Lung (tissue), 12 donors: ENCODE measurements around the gene GLI3. TPM values are rescaled to one million over a fixed set of nuclear protein-coding genes. Genes with fewer than 3 reads are reported as not detected.

Experiments used
- ATAC-seq: fragments of 200-7000 bp; cut with Tn5 transposase; one replicate; pipeline ENCODE4 v1.9.1; 2020; ENCODE audit warnings: moderate number of reproducible peaks; ENCODE audit not compliant: insufficient read depth, low FRiP score
- DNase-seq, 3 donors: peaks; one replicate each; pipeline ENCODE4 v3.0.0-alpha.2; 2013 to 2017
- H3K27ac ChIP-seq, 2 donors: one replicate each; pipeline ENCODE4 v1.5.1; 2013; ENCODE audit warnings: mild to moderate bottlenecking in 2 of 2, moderate library complexity in 2 of 2, control low read depth in 1 of 2, inconsistent platforms in 1 of 2, low read depth in 1 of 2, low read length in 1 of 2
- H3K27me3 ChIP-seq, 3 donors: one replicate each; pipeline ENCODE4 v1.5.1; 2013; ENCODE audit warnings: low read length in 2 of 3; ENCODE audit not compliant: control insufficient read depth in 3 of 3, insufficient read depth in 3 of 3
- H3K36me3 ChIP-seq, 4 donors: one replicate each; pipeline ENCODE4 v1.5.1; 2013; ENCODE audit warnings: low read length in 4 of 4, mild to moderate bottlenecking in 1 of 4, moderate library complexity in 1 of 4; ENCODE audit not compliant: control insufficient read depth in 4 of 4, insufficient read depth in 4 of 4
- H3K4me1 ChIP-seq, 5 donors: one replicate each; pipeline ENCODE4 v1.5.1; 2013; ENCODE audit warnings: low read length in 5 of 5, mild to moderate bottlenecking in 2 of 5, moderate library complexity in 1 of 5; ENCODE audit not compliant: control insufficient read depth in 5 of 5, insufficient read depth in 5 of 5
- H3K4me3 ChIP-seq: one replicate; pipeline ENCODE4 v1.5.1; 2013; ENCODE audit warnings: mild to moderate bottlenecking, control low read depth, moderate library complexity
- H3K9ac ChIP-seq, 2 donors: one replicate each; pipeline ENCODE4 v1.5.1; 2013; ENCODE audit warnings: low read length in 2 of 2, control low read depth in 1 of 2; ENCODE audit not compliant: insufficient read depth in 1 of 2
- H3K9me3 ChIP-seq, 4 donors: one replicate each; pipeline ENCODE4 v1.5.1; 2013; ENCODE audit warnings: low read length in 3 of 4, mild to moderate bottlenecking in 1 of 4, moderate library complexity in 1 of 4; ENCODE audit not compliant: control insufficient read depth in 4 of 4, insufficient read depth in 3 of 4
- WGBS, 2 donors: extraction: QIAGEN DNeasy Blood & Tissue Kit; methylation state at CpG; one replicate each; pipeline ENCODE4 v1.1.7; 2013; 5-methylcytosine and 5-hydroxymethylcytosine counted together
- polyA plus RNA-seq, 2 donors: library from polyadenylated mRNA; stranded (reverse); fragments of 200-250 nt; gene quantifications; one replicate each; pipeline ENCODE4 v1.2.1, GENCODE V29; 2013
- total RNA-seq, 2 donors: library from RNA; depleted of rRNA in 1 of 2; stranded (reverse); fragments of >200 nt in 1 of 2; gene quantifications; one replicate each; pipeline ENCODE4 v1.2.1, GENCODE V29; 2014 to 2021
- TF ChIP-seq, protein P1 (sequence below): IDR thresholded peaks from 2 replicates; pipeline ENCODE4 v1.5.1; 2012; ENCODE audit warnings: mild to moderate bottlenecking; ENCODE audit errors: control extremely low read depth, extremely low read depth
- donor health status: control.
- donor health status: control.
- donor health status: Bipolar disorder and iron deficiency.
- donor health status: healthy.
- donor health status: DM: yes; HTN: yes; CAD: no.

Gene GLI3
- total and polyA plus RNA-seq, 4 donors = 2.0 to 23.4 (median 10.3) TPM

DNA sequence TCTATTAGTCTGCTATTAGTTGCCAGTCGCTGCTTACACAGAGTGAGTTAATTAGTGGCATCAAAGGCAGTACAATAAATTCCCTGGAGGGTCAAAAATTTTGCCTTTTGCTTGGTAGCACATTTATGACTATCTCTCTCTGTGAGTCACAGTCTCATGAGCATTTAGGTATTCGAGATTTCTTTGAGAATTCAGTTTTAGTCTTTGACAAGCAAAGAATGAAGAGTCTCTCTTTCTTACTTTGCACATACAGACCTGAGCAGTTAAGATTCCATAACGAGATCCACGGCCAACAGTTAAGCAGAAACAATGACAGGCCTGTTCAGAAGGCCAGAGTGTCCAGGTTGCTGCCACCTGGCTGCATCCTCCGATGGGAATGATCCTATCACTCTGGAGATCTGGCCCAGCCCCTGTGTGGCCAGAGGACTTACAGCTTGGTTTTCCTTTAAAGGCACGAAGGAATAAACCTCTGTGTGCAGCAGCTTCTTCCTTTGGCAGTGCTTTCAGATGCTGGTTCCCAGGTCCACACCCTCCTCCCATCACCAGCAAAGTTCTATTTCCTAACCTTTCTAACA is 80.6 kb downstream of the GLI3 start:
- Histone ChIP-seq H3K27ac (no peak overlapping the region), H3K36me3 (no peaks in the 10 kb centered on the region), H3K4me1 (peaks cover 3 to 75% (median 26%) of the 10 kb centered on the region in 5 donors), H3K9ac (no peak overlapping the region), H3K4me3 (no peak overlapping the region), H3K27me3 (no peaks in the 10 kb centered on the region), H3K9me3 (no peaks in the 10 kb centered on the region)
- ATAC-seq = no peak
- WGBS, 2 donors = 75 to 82% methylated on average over 6 of the region's 6 CpGs
- TF ChIP-seq, protein P1, sequence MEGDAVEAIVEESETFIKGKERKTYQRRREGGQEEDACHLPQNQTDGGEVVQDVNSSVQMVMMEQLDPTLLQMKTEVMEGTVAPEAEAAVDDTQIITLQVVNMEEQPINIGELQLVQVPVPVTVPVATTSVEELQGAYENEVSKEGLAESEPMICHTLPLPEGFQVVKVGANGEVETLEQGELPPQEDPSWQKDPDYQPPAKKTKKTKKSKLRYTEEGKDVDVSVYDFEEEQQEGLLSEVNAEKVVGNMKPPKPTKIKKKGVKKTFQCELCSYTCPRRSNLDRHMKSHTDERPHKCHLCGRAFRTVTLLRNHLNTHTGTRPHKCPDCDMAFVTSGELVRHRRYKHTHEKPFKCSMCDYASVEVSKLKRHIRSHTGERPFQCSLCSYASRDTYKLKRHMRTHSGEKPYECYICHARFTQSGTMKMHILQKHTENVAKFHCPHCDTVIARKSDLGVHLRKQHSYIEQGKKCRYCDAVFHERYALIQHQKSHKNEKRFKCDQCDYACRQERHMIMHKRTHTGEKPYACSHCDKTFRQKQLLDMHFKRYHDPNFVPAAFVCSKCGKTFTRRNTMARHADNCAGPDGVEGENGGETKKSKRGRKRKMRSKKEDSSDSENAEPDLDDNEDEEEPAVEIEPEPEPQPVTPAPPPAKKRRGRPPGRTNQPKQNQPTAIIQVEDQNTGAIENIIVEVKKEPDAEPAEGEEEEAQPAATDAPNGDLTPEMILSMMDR = no peak
- DNase-seq = no peak

DNA sequence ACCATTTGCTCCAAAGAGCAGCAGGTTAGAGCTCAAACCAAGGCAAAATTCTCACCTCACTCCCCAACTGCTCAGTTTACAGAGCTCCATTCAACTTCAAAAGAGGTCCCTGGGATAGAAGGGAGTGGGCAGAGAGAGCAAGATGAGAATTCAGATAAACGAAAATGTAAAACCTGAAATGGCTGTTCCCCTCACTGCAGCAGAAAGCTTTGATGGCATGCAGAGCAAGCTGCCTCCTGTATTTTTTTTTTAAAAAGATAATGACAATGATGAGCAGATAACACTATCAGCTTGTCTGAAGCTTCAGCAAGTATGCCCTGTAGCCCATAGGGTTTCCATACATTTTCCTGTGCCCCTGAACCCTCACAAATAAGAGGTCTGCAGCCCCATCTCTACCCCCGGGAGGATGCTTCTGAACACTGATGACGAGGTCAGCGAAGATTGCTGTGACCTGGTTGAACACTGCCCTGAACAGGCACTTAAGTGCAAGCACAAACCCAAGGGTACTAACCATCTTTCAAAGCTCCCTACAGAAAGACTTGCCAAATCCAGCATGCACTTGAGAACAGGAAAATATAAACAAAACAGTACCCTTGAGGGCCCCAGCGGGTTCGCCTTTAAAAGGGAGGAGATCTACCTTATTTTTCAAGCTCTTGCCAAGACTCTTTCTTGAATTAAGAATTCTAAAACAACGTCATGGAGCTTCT is 81.3 kb downstream of the GLI3 start:
- Histone ChIP-seq H3K27me3 (no peaks in the 10 kb centered on the region), H3K4me1 (peaks cover 3 to 79% (median 26%) of the 10 kb centered on the region in 5 donors), H3K27ac (no peak overlapping the region), H3K9me3 (no peaks in the 10 kb centered on the region), H3K36me3 (no peaks in the 10 kb centered on the region), H3K4me3 (no peak overlapping the region), H3K9ac (no peak overlapping the region)
- DNase-seq (no peak), ATAC-seq (no peak)
- TF ChIP-seq, protein P1 = no peak
- WGBS, 2 donors = 78 to 83% methylated on average over 7 of the region's 7 CpGs

DNA sequence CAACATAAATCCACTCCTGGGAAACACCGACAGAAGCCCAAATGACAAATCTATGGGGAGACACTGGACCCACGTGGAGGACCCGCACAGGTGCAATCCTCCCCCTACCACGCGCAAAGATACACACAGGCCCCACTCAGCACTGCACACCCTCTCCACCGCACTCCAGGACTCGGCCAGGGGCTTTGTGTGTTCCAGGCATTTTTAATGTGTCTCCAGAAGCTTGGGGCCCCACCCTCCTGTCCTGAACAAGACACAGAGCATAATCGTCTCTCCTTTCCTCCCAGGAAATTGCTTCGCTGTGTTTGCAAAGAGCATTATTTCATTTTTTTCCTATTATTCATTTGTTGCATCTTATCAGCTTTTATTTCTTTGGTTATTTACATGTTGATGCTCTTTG is 82.8 kb downstream of the GLI3 start:
- 69 to 76% methylated on average over 9 of the region's 9 CpGs for WGBS, 2 donors
- no peak overlapping the region for H3K4me3 ChIP-seq

More for the DNA sequence above, 82.8 kb downstream of the GLI3 start:
- DNase-seq (no peak), ATAC-seq (no peak)
- TF ChIP-seq, protein P1 = no peak
- Histone ChIP-seq H3K36me3 (no peaks in the 10 kb centered on the region), H3K4me1 (peaks cover 3 to 85% (median 26%) of the 10 kb centered on the region in 5 donors), H3K9ac (no peak overlapping the region), H3K9me3 (no peaks in the 10 kb centered on the region), H3K27me3 (no peaks in the 10 kb centered on the region), H3K27ac (no peak overlapping the region)
